H1 (cell line): ENCODE measurements around the gene ZNF280B. TPM values are rescaled to one million over a fixed set of nuclear protein-coding genes. Genes with fewer than 3 reads are reported as not detected.
"Not testable (repeated sequence)": the region's sequence is repeated elsewhere in the genome, so short reads cannot be mapped to it uniquely, and the experiment has no call there.

Experiments
- CTCF ChIA-PET: fragments of 300-600 bp; sonication (Branson Sonifier 250); formaldehyde crosslinking; loops from one replicate; lab custom pipeline; 2021; ENCODE audit not compliant: partially characterized antibody; lab: Charles Lee
- POLR2A ChIA-PET: fragments of 300-600 bp; sonication (Branson Sonifier 250); formaldehyde crosslinking; loops from one replicate; lab custom pipeline; 2021; ENCODE audit warnings: inconsistent platforms; ENCODE audit not compliant: partially characterized antibody; lab: Charles Lee
- DNase-seq, 2 experiments: peaks; one replicate each; pipeline versions ENCODE4 v3.0.0 to v3.0.0-alpha.2; 2010 to 2022; ENCODE audit warnings: low spot score in 2 of 2, low read depth in 1 of 2, mixed read lengths in 1 of 2
- FAIRE-seq: peaks from 2 replicates; lab custom pipeline; 2011; peaks lifted over from hg19 to GRCh38; lab: Jason Lieb, UNC
- H2AFZ ChIP-seq: 2 replicates; pipeline ENCODE4 v1.8.1; 2012; ENCODE audit warnings: low read length, inconsistent platforms
- H2AK5ac ChIP-seq: 2 replicates; pipeline ENCODE4 v1.6.1; 2013; ENCODE audit warnings: low read depth, low read length
- H2BK120ac ChIP-seq: replicated peaks from 2 replicates; pipeline ENCODE3; 2013; ENCODE audit warnings: low read depth, low read length, inconsistent platforms
- H2BK12ac ChIP-seq: 2 replicates; pipeline ENCODE4 v1.6.1; 2013; ENCODE audit warnings: low read depth, low read length
- H2BK15ac ChIP-seq: 2 replicates; pipeline ENCODE4 v1.6.1; 2013; ENCODE audit warnings: low read length
- H2BK20ac ChIP-seq: 2 replicates; pipeline ENCODE4 v1.6.1; 2013; ENCODE audit warnings: low read length
- H2BK5ac ChIP-seq: 2 replicates; pipeline ENCODE4 v1.6.1; 2013; ENCODE audit warnings: low read depth, low read length
- H3K14ac ChIP-seq: 2 replicates; pipeline ENCODE4 v1.6.1; 2013; ENCODE audit warnings: inconsistent platforms; ENCODE audit not compliant: insufficient read length
- H3K18ac ChIP-seq: 2 replicates; pipeline ENCODE4 v1.6.1; 2013; ENCODE audit warnings: low read length; ENCODE audit errors: extremely low read depth
- H3K23ac ChIP-seq: 2 replicates; pipeline ENCODE4 v1.6.1; 2013; ENCODE audit warnings: inconsistent platforms; ENCODE audit not compliant: insufficient read length
- H3K23me2 ChIP-seq: 2 replicates; pipeline ENCODE4 v1.6.1; 2013; ENCODE audit warnings: low read depth, low read length
- H3K27ac ChIP-seq: 2 replicates; pipeline ENCODE4 v1.6.1; 2011; ENCODE audit warnings: low read depth, low read length, inconsistent platforms
- H3K27me3 ChIP-seq, 4 experiments: replicated peaks in 1 of 4; 1 replicate in 1 of 4; 2 replicates in 3 of 4; pipeline versions ENCODE4 v1.6.1 to v1.8.1; 2011 to 2013; ENCODE audit warnings: low read length in 3 of 4, mild to moderate bottlenecking in 3 of 4, inconsistent platforms in 2 of 4, mixed read lengths in 2 of 4, moderate library complexity in 1 of 4; ENCODE audit not compliant: control insufficient read depth in 3 of 4, insufficient read depth in 3 of 4; ENCODE audit errors: extremely low read depth in 1 of 4
- H3K36me3 ChIP-seq, 4 experiments: 2 replicates each; pipeline versions ENCODE4 v1.6.1 to v1.8.1; 2011 to 2013; ENCODE audit warnings: mild to moderate bottlenecking in 4 of 4, low read length in 3 of 4, moderate library complexity in 2 of 4, control low read depth in 1 of 4, inconsistent platforms in 1 of 4; ENCODE audit not compliant: insufficient read depth in 4 of 4, control insufficient read depth in 2 of 4
- H3K4ac ChIP-seq: replicated peaks from 2 replicates; pipeline ENCODE3; 2013; ENCODE audit warnings: low read length, low read depth, mixed read lengths, inconsistent platforms; ENCODE audit not compliant: insufficient read length
- H3K4me1 ChIP-seq, 4 experiments: replicated peaks in 1 of 4; 1 replicate in 1 of 4; 2 replicates in 3 of 4; pipeline versions ENCODE4 v1.6.1 to v1.8.1; 2011 to 2013; ENCODE audit warnings: low read length in 3 of 4, inconsistent platforms in 2 of 4, mixed read lengths in 1 of 4; ENCODE audit not compliant: insufficient read depth in 4 of 4, control insufficient read depth in 3 of 4
- H3K4me2 ChIP-seq, 2 experiments: 2 replicates each; pipeline versions ENCODE4 v1.6.1 to v1.8.1; 2011 to 2013; ENCODE audit warnings: low read depth in 2 of 2, low read length in 2 of 2, control low read depth in 1 of 2, inconsistent platforms in 1 of 2, mild to moderate bottlenecking in 1 of 2; ENCODE audit not compliant: insufficient read depth in 1 of 2
- H3K4me3 ChIP-seq, 4 experiments: fragments of 200-600, 300-600 bp in 1 of 4; sonication (generic), shearing (Covaris generic), sonication (Bioruptor Twin) in 1 of 4; 2 replicates each; pipeline versions ENCODE4 v1.5.1 to v1.8.1; 2011 to 2016; ENCODE audit warnings: low read length in 4 of 4, low read depth in 3 of 4, control low read depth in 2 of 4, inconsistent platforms in 2 of 4, mild to moderate bottlenecking in 2 of 4, mixed read lengths in 1 of 4, moderate library complexity in 1 of 4; ENCODE audit not compliant: insufficient read depth in 2 of 4; ENCODE audit errors: extremely low read depth in 1 of 4
- H3K56ac ChIP-seq: replicated peaks from 2 replicates; pipeline ENCODE3; 2013; ENCODE audit warnings: low read depth, mild to moderate bottlenecking, mixed read lengths, low read length, inconsistent platforms; ENCODE audit not compliant: insufficient read length
- H3K79me1 ChIP-seq: 2 replicates; pipeline ENCODE4 v1.6.1; 2013; ENCODE audit warnings: low read depth, low read length, control low read depth
- H3K79me2 ChIP-seq, 2 experiments: 2 replicates each; pipeline versions ENCODE4 v1.6.1 to v1.8.1; 2012 to 2013; ENCODE audit warnings: low read length in 2 of 2, mild to moderate bottlenecking in 2 of 2, inconsistent platforms in 1 of 2; ENCODE audit not compliant: insufficient read depth in 2 of 2, control insufficient read depth in 1 of 2
- H3K9ac ChIP-seq, 4 experiments: replicated peaks in 1 of 4; 1 replicate in 1 of 4; 2 replicates in 3 of 4; pipeline versions ENCODE4 v1.6.1 to v1.8.1; 2011 to 2013; ENCODE audit warnings: low read depth in 3 of 4, low read length in 3 of 4, control low read depth in 2 of 4, mild to moderate bottlenecking in 2 of 4, moderate library complexity in 2 of 4, inconsistent platforms in 1 of 4; ENCODE audit errors: extremely low read depth in 1 of 4
- H3K9me3 ChIP-seq, 2 experiments: 2 replicates each; pipeline versions ENCODE4 v1.6.1 to v1.8.1; 2012 to 2013; ENCODE audit warnings: mild to moderate bottlenecking in 2 of 2, moderate library complexity in 2 of 2, control low read depth in 1 of 2, inconsistent platforms in 1 of 2, low read depth in 1 of 2, low read length in 1 of 2, mixed read lengths in 1 of 2; ENCODE audit not compliant: insufficient read depth in 2 of 2
- H4K20me1 ChIP-seq, 2 experiments: replicated peaks in 1 of 2; 2 replicates each; pipeline versions ENCODE3 to v1.8.1; 2011 to 2013; ENCODE audit warnings: inconsistent platforms in 2 of 2, low read length in 2 of 2, mild to moderate bottlenecking in 1 of 2; ENCODE audit not compliant: insufficient read depth in 2 of 2, control insufficient read depth in 1 of 2
- H4K5ac ChIP-seq: 2 replicates; pipeline ENCODE4 v1.6.1; 2013; ENCODE audit warnings: low read length, low read depth, mixed read lengths, inconsistent platforms; ENCODE audit not compliant: insufficient read length
- H4K8ac ChIP-seq: 2 replicates; pipeline ENCODE4 v1.8.0; 2013; ENCODE audit warnings: mild to moderate bottlenecking, moderate library complexity, low read length, inconsistent platforms; ENCODE audit not compliant: insufficient read depth; ENCODE audit errors: extremely low read depth
- H4K91ac ChIP-seq: replicated peaks from 2 replicates; pipeline ENCODE3; 2013; ENCODE audit warnings: low read length, mixed read lengths, inconsistent platforms; ENCODE audit not compliant: insufficient read length
- WGBS, 2 experiments: shearing (Covaris generic) in 1 of 2; methylation state at CpG; one replicate each; pipeline versions ENCODE4 v1.1.6 to v1.1.7; 2013 to 2015; ENCODE audit warnings: low lambda C conversion rate in 2 of 2, mixed read lengths in 2 of 2, inconsistent platforms in 1 of 2, low coverage in 1 of 2, missing lambda C conversion rate in 1 of 2; ENCODE audit not compliant: insufficient replicate concordance in 2 of 2, insufficient coverage in 1 of 2, insufficient read length in 1 of 2; ENCODE audit errors: extremely low coverage in 1 of 2, missing lambda C conversion rate in 1 of 2; 5-methylcytosine and 5-hydroxymethylcytosine counted together
- polyA plus RNA-seq, 7 experiments: library from polyadenylated mRNA; depleted of rRNA in 3 of 7; stranded (reverse) in 5 of 7; unstranded in 2 of 7; fragments of >200 nt in 5 of 7; fragments of 200-250 nt in 2 of 7; gene quantifications; 1 replicate in 5 of 7; 2 replicates in 1 of 7; 4 replicates in 1 of 7; pipeline versions ENCODE4 v1.2.1 to v1.2.3, GENCODE V29; 2011 to 2013; ENCODE audit warnings: missing spikeins in 2 of 7, mixed read lengths in 2 of 7
- total RNA-seq: library from RNA; stranded (reverse); fragmentation: NEBNext Ultra II Directional; extraction: Animal tissue kit (Norgen Biotek cat#: 25700); gene quantifications from 2 replicates; pipeline ENCODE4 v1.2.1, GENCODE V29; 2021

Gene ZNF280B
- total and polyA plus RNA-seq, 2 of the 8 experiments (the other 6 are each of a cell fraction or from before 2014, with no cell fraction given): 4.8 to 11.7 TPM

- H3K79me2 ChIP-seq, H3K4me1 ChIP-seq, H2BK120ac ChIP-seq, DNase-seq, H3K9ac ChIP-seq, H3K4me3 ChIP-seq, H3K56ac ChIP-seq, H3K36me3 ChIP-seq, FAIRE-seq, H3K4me2 ChIP-seq, H4K20me1 ChIP-seq, H2BK20ac ChIP-seq, H4K91ac ChIP-seq, H3K23ac ChIP-seq, H3K27ac ChIP-seq, H3K4ac ChIP-seq, H3K14ac ChIP-seq, H3K79me1 ChIP-seq, POLR2A ChIA-PET, H2BK5ac ChIP-seq, H4K8ac ChIP-seq, H3K18ac ChIP-seq, H4K5ac ChIP-seq, H2AFZ ChIP-seq, H3K23me2 ChIP-seq, H2AK5ac ChIP-seq, H2BK15ac ChIP-seq, H2BK12ac ChIP-seq: not testable (repeated sequence)
- CTCF ChIA-PET: interaction anchor here (1.9 kb wide), 1 partner anchor 55 kb away, joined by 4 read pairs; no protein-coding TSS in a partner anchor
- Histone ChIP-seq H3K9me3 (peaks cover 3 to 17% of the 10 kb centered on the region in 2 experiments; a peak in 3 of 4 replicates), H3K27me3 (peaks cover 7 to 18% (median 12%) of the 10 kb centered on the region in 4 experiments)
- 94% methylated on average over 10 of the region's 12 CpGs; no CpG with 5 or more reads in 1 of the 2 experiments for WGBS, 2 experiments
These were observed 24.1 kb upstream of the ZNF280B start for GRCh38 chr22:22532547-22533071.
